IMR-90 (cell line): ENCODE measurements around the gene ING2. TPM values are rescaled to one million over a fixed set of nuclear protein-coding genes. Genes with fewer than 3 reads are reported as not detected.

Experiments
- ATAC-seq: fragments of 200-7000 bp; cut with Tn5 transposase; 2 replicates; pipeline ENCODE4 v1.9.1; 2020; ENCODE audit warnings: low read depth, mild to moderate bottlenecking, moderate library complexity
- BruUV-seq: library from RNA; stranded (reverse); fragments of 400-500 nt; replicated peaks from 2 replicates; lab custom pipeline; 2021; lab: Mats Ljungman, UMichigan
- CTCF ChIA-PET: fragments of 300-600 bp; formaldehyde crosslinking; extraction: SDS; loops from one replicate; lab custom pipeline; 2021; ENCODE audit warnings: antibody characterized with exemption; lab: Yijun Ruan, JAX
- POLR2A ChIA-PET: fragments of 300-600 bp; sonication (Branson Sonifier 250); formaldehyde crosslinking; loops from one replicate; lab custom pipeline; 2022; ENCODE audit warnings: antibody characterized with exemption; ENCODE audit not compliant: unreplicated experiment; lab: Charles Lee
- DNase-seq: peaks from one replicate; pipeline ENCODE4 v3.0.0; 2013
- H2AFZ ChIP-seq: replicated peaks from 2 replicates; pipeline ENCODE3; 2013; ENCODE audit warnings: low read length, mild to moderate bottlenecking; ENCODE audit not compliant: poor library complexity
- H2AK5ac ChIP-seq: 2 replicates; pipeline ENCODE4 v1.6.1; 2013; ENCODE audit warnings: low read depth, low read length, inconsistent platforms
- H2AK9ac ChIP-seq: replicated peaks from 2 replicates; pipeline ENCODE3; 2013; ENCODE audit warnings: mild to moderate bottlenecking, low read depth, low read length, moderate library complexity; ENCODE audit not compliant: poor library complexity
- H2BK120ac ChIP-seq: 2 replicates; pipeline ENCODE4 v1.6.1; 2013; ENCODE audit warnings: low read depth, low read length, inconsistent platforms
- H2BK15ac ChIP-seq: 3 replicates; pipeline ENCODE4 v1.6.1; 2013; ENCODE audit warnings: low read depth, low read length, inconsistent platforms
- H2BK20ac ChIP-seq: 2 replicates; pipeline ENCODE4 v1.6.1; 2013; ENCODE audit warnings: low read depth, mild to moderate bottlenecking, inconsistent platforms, low read length, moderate library complexity
- H2BK5ac ChIP-seq: 2 replicates; pipeline ENCODE4 v1.6.1; 2013; ENCODE audit warnings: mild to moderate bottlenecking, low read depth, low read length, inconsistent platforms; ENCODE audit not compliant: poor library complexity, severe bottlenecking
- H3K14ac ChIP-seq: replicated peaks from 2 replicates; pipeline ENCODE4 v1.6.1; 2013; ENCODE audit warnings: low read depth, low read length, inconsistent platforms
- H3K18ac ChIP-seq: 2 replicates; pipeline ENCODE4 v1.6.1; 2013; ENCODE audit warnings: low read depth, low read length, control low read depth
- H3K23ac ChIP-seq: 2 replicates; pipeline ENCODE4 v1.6.1; 2013; ENCODE audit warnings: low read depth, low read length, inconsistent platforms
- H3K27ac ChIP-seq: 2 replicates; pipeline ENCODE4 v1.5.1; 2013; ENCODE audit warnings: mild to moderate bottlenecking, control low read depth, low read length; ENCODE audit not compliant: insufficient read depth
- H3K27me3 ChIP-seq: 2 replicates; pipeline ENCODE4 v1.6.1; 2013; ENCODE audit warnings: low read length; ENCODE audit not compliant: control insufficient read depth, insufficient read depth
- H3K36me3 ChIP-seq: 2 replicates; pipeline ENCODE4 v1.6.1; 2013; ENCODE audit warnings: low read length, mixed read lengths; ENCODE audit not compliant: control insufficient read depth, insufficient read depth
- H3K4ac ChIP-seq: 2 replicates; pipeline ENCODE4 v1.6.1; 2013; ENCODE audit warnings: low read depth, low read length, inconsistent platforms
- H3K4me1 ChIP-seq: 2 replicates; pipeline ENCODE4 v1.6.1; 2013; ENCODE audit warnings: low read length, mixed read lengths; ENCODE audit not compliant: control insufficient read depth, insufficient read depth
- H3K4me2 ChIP-seq: 2 replicates; pipeline ENCODE4 v1.6.1; 2013; ENCODE audit warnings: low read depth, mild to moderate bottlenecking, control low read depth, low read length, moderate library complexity
- H3K4me3 ChIP-seq: 2 replicates; pipeline ENCODE4 v1.5.1; 2013; ENCODE audit warnings: low read depth, mild to moderate bottlenecking, control low read depth, low read length, moderate library complexity; ENCODE audit not compliant: insufficient read depth
- H3K56ac ChIP-seq: 2 replicates; pipeline ENCODE4 v1.6.1; 2013; ENCODE audit warnings: low read length, inconsistent platforms; ENCODE audit not compliant: insufficient read depth; ENCODE audit errors: extremely low read depth
- H3K79me1 ChIP-seq, 2 experiments: 2 replicates each; pipeline ENCODE4 v1.6.1; 2013; ENCODE audit warnings: low read length in 2 of 2, inconsistent platforms in 1 of 2, low read depth in 1 of 2
- H3K9ac ChIP-seq: 2 replicates; pipeline ENCODE4 v1.6.1; 2013; ENCODE audit warnings: low read depth, low read length, control low read depth
- H3K9me1 ChIP-seq: 2 replicates; pipeline ENCODE4 v1.6.1; 2013; ENCODE audit warnings: low read length, inconsistent platforms; ENCODE audit not compliant: insufficient read depth
- H3K9me3 ChIP-seq: 2 replicates; pipeline ENCODE4 v1.6.1; 2013; ENCODE audit warnings: low read length; ENCODE audit not compliant: control insufficient read depth, insufficient read depth
- H4K20me1 ChIP-seq: 2 replicates; pipeline ENCODE4 v1.6.1; 2013; ENCODE audit warnings: low read length, inconsistent platforms; ENCODE audit not compliant: insufficient read depth
- H4K5ac ChIP-seq: 2 replicates; pipeline ENCODE4 v1.6.1; 2013; ENCODE audit warnings: mild to moderate bottlenecking, low read depth, low read length, control low read depth
- H4K8ac ChIP-seq, 2 experiments: 2 replicates each; pipeline ENCODE4 v1.6.1; 2013; ENCODE audit warnings: low read depth in 2 of 2, low read length in 2 of 2, control low read depth in 1 of 2, inconsistent platforms in 1 of 2
- H4K91ac ChIP-seq: 2 replicates; pipeline ENCODE4 v1.6.1; 2013; ENCODE audit warnings: low read depth, low read length, inconsistent platforms; ENCODE audit not compliant: insufficient read depth
- BHLHE40 ChIP-seq: fragments of 150-350 bp; IDR thresholded peaks from 2 replicates; pipeline ENCODE4 v1.6.1; 2016; ENCODE audit warnings: mild to moderate bottlenecking, low read depth, low read length
- CHD1 ChIP-seq: IDR thresholded peaks from 2 replicates; pipeline ENCODE4 v1.6.1; 2012; ENCODE audit warnings: low read depth, low read length, improper control_type of control experiment
- MAFK ChIP-seq: IDR thresholded peaks from 2 replicates; pipeline ENCODE4 v1.6.1; 2012; ENCODE audit warnings: low read depth, low read length, improper control_type of control experiment
- MXI1 ChIP-seq: IDR thresholded peaks from 2 replicates; pipeline ENCODE4 v1.6.1; 2012; ENCODE audit warnings: low read depth, mild to moderate bottlenecking, low read length, moderate library complexity, borderline replicate concordance
- NFE2L2 ChIP-seq: fragments of 150-350 bp; IDR thresholded peaks from 2 replicates; pipeline ENCODE4 v1.6.1; 2016; ENCODE audit warnings: low read depth, mild to moderate bottlenecking, low read length
- POLR2A ChIP-seq: IDR thresholded peaks from 2 replicates; pipeline ENCODE4 v1.6.1; 2012; ENCODE audit warnings: mild to moderate bottlenecking, low read depth, low read length
- RAD21 ChIP-seq: IDR thresholded peaks from 2 replicates; pipeline ENCODE4 v1.6.1; 2012; ENCODE audit warnings: low read length, improper control_type of control experiment
- RFX5 ChIP-seq: IDR thresholded peaks from 2 replicates; pipeline ENCODE4 v1.8.0; 2012; ENCODE audit warnings: low read depth, mild to moderate bottlenecking, low read length, moderate library complexity
- WGBS, 2 experiments: methylation state at CpG; one replicate each; pipeline versions ENCODE4 v1.1.5 to v1.1.7; 2013; ENCODE audit warnings: missing lambda C conversion rate in 2 of 2; ENCODE audit not compliant: insufficient read length in 1 of 2; ENCODE audit errors: extremely low coverage in 2 of 2; 5-methylcytosine and 5-hydroxymethylcytosine counted together
- dilution Hi-C: fragments of 300-500 bp; cut with HindIII; formaldehyde crosslinking; loops from one replicate; pipeline ENCODE4 v1.14.3; 2018; ENCODE audit warnings: low sequenced_read_pairs; ENCODE audit not compliant: unreplicated experiment
- in situ Hi-C: fragments of 300-500 bp; cut with MboI; formaldehyde crosslinking; loops from 3 replicates; pipeline ENCODE4 v1.14.3; 2019; ENCODE audit warnings: low sequenced_read_pairs, inconsistent platforms, mixed read lengths
- intact Hi-C: fragments of 100-400 bp; cut with micrococcal nuclease; formaldehyde crosslinking; loops from 2 replicates; pipeline ENCODE4 v1.10.0; 2022
- polyA plus RNA-seq, 3 experiments: library from polyadenylated mRNA; depleted of rRNA; stranded (reverse); fragments of >200 nt; gene quantifications; 2 replicates each; pipeline ENCODE4 v1.2.3, GENCODE V29; 2012; ENCODE audit warnings: low replicate concordance in 1 of 3
- total RNA-seq: library from RNA; depleted of rRNA; stranded (reverse); fragments of >200 nt; gene quantifications from 2 replicates; pipeline ENCODE4 v1.2.3, GENCODE V29; 2012
- TF ChIP-seq, protein P1 (sequence below): fragments of 150-350 bp; IDR thresholded peaks from 2 replicates; pipeline ENCODE4 v1.6.1; 2016; ENCODE audit warnings: low read depth, mild to moderate bottlenecking, low read length, moderate library complexity, borderline replicate concordance
- TF ChIP-seq, protein P2 (sequence below): conservative IDR thresholded peaks from 2 replicates; pipeline ENCODE4 v1.5.1; 2012; ENCODE audit warnings: mild to moderate bottlenecking, low read depth, low read length, improper control_type of control experiment

ING2 gene
- total and polyA plus RNA-seq, 2 of the 4 experiments (the other 2 are of a cell fraction), result 2.5 to 9.5 TPM

DNA sequence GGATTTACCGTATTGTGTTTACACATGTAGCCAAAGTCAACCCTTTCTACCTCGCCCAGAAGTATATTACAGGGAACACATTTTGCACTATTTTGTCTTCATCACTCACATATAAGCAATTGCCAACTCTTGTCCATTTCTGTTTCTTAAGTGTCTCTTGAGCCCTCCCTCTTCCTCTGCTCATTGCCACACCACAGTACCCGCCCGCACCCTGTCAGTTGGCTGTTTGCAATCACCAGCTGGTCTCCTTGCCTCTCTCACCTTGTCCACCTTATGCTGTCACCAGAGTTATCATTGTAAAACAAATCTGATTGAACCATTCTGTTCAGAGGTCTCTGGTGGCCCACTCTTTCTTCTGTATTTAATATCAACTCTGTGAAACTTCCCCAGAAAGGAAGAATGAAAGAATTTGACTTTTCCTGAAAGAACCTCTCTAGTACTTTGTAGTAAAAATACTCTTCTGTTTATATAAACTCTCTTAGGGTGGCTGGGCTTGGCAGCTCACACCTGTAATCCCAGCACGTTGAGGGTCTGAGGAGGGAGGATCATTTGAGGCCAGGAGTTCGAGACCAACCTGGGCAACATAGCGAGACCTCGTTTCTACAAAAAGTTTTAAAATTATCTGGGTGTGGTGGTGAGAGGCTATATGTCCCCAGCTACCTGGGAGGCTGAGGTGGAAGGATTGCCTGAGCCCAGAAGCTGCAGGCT is 50.2 kb downstream of the ING2 start:
- DNase-seq, result no peak
- H2AFZ ChIP-seq, result no peak overlapping the region
- no peak for ATAC-seq
- no peaks in the 10 kb centered on the region; the same call in 1 of the 2 replicates for H3K4me1 ChIP-seq
- dilution Hi-C loops (no loop called here), intact Hi-C loops (no loop called here), in situ Hi-C loops (no loop called here)
- no peak overlapping the region for H3K14ac ChIP-seq
- POLR2A ChIA-PET, result no interaction called here
- H2AK9ac ChIP-seq, result no peak overlapping the region
- H3K27me3 ChIP-seq, result peaks cover 2% of the 10 kb centered on the region
- no peak overlapping the region for H3K23ac ChIP-seq
- no peak for TF ChIP-seq CHD1
- TF ChIP-seq BHLHE40, result no peak
- TF ChIP-seq, protein P1, sequence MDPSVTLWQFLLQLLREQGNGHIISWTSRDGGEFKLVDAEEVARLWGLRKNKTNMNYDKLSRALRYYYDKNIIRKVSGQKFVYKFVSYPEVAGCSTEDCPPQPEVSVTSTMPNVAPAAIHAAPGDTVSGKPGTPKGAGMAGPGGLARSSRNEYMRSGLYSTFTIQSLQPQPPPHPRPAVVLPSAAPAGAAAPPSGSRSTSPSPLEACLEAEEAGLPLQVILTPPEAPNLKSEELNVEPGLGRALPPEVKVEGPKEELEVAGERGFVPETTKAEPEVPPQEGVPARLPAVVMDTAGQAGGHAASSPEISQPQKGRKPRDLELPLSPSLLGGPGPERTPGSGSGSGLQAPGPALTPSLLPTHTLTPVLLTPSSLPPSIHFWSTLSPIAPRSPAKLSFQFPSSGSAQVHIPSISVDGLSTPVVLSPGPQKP, result no peak
- TF ChIP-seq, protein P2, sequence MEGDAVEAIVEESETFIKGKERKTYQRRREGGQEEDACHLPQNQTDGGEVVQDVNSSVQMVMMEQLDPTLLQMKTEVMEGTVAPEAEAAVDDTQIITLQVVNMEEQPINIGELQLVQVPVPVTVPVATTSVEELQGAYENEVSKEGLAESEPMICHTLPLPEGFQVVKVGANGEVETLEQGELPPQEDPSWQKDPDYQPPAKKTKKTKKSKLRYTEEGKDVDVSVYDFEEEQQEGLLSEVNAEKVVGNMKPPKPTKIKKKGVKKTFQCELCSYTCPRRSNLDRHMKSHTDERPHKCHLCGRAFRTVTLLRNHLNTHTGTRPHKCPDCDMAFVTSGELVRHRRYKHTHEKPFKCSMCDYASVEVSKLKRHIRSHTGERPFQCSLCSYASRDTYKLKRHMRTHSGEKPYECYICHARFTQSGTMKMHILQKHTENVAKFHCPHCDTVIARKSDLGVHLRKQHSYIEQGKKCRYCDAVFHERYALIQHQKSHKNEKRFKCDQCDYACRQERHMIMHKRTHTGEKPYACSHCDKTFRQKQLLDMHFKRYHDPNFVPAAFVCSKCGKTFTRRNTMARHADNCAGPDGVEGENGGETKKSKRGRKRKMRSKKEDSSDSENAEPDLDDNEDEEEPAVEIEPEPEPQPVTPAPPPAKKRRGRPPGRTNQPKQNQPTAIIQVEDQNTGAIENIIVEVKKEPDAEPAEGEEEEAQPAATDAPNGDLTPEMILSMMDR, result no peak
- no peak for TF ChIP-seq RAD21
- TF ChIP-seq MAFK, result no peak
- no peak for TF ChIP-seq MXI1
- TF ChIP-seq RFX5, result no peak
- no peak for TF ChIP-seq NFE2L2
- TF ChIP-seq POLR2A, result no peak
- CTCF ChIA-PET, result interaction anchor here (0.6 kb wide), 1 partner anchor 167 kb away, joined by 4 read pairs; no protein-coding TSS in a partner anchor
- H3K56ac ChIP-seq, result no peak overlapping the region
- H3K27ac ChIP-seq, result no peak overlapping the region
- H3K9me3 ChIP-seq, result peaks cover 4% of the 10 kb centered on the region
- no peak overlapping the region for H2BK15ac ChIP-seq
- no TSS peak for BruUV-seq
- no peak overlapping the region for H3K4ac ChIP-seq
- no peaks in the 10 kb centered on the region for H3K79me1 ChIP-seq
- H3K9me1 ChIP-seq, result no peaks in the 10 kb centered on the region
- no peak overlapping the region for H2BK20ac ChIP-seq
- no peak overlapping the region for H3K9ac ChIP-seq
- 60% methylated on average over 2 of the region's 8 CpGs; no CpG with 5 or more reads in 1 of the 2 experiments for WGBS, 2 experiments
- no peak overlapping the region for H4K8ac ChIP-seq
- no peaks in the 10 kb centered on the region for H4K20me1 ChIP-seq
- no peak overlapping the region for H2AK5ac ChIP-seq
- no peaks in the 10 kb centered on the region for H3K36me3 ChIP-seq
- no peak overlapping the region for H2BK5ac ChIP-seq
- H4K5ac ChIP-seq, result no peak overlapping the region
- H3K18ac ChIP-seq, result no peak overlapping the region
- no peak overlapping the region for H4K91ac ChIP-seq
- H3K4me2 ChIP-seq, result no peak overlapping the region
- no peak overlapping the region for H3K4me3 ChIP-seq
- H2BK120ac ChIP-seq, result no peak overlapping the region
